B cell (primary cell): Measurements from ENCODE around the gene ATAT1.

Experiments used
- EZH2 ChIP-seq: IDR thresholded peaks from 2 replicates; pipeline ENCODE4 v1.6.1; 2012; ENCODE audit warnings: borderline replicate concordance, low read depth, mild to moderate bottlenecking, moderate library complexity, low read length; ENCODE audit not compliant: insufficient read depth, poor library complexity, severe bottlenecking
- TF ChIP-seq, protein P1 (sequence below): fragments of 200-600 bp; IDR thresholded peaks from one replicate; pipeline ENCODE4 v1.8.0; 2022; ENCODE audit warnings: antibody characterized with exemption, mild to moderate bottlenecking

DNA sequence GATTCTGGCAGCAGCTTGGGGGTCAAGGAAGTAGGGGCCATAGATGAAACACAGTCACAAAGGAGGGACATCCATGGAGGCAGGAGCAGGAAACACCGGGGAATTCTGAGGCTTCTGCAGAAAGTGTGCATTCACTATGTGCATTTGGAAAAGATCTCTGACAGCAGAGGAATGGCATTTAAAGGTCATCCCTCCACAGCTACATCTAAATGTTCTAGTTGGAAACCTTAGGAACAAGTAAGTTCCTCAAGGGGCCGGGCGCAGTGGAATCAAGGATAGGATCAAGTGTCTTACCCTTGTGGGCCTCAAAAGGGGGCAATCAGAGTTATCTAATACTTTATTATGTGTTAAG, 29.0 kb downstream of the ATAT1 start:
- no peak for TF ChIP-seq EZH2
- TF ChIP-seq, protein P1, sequence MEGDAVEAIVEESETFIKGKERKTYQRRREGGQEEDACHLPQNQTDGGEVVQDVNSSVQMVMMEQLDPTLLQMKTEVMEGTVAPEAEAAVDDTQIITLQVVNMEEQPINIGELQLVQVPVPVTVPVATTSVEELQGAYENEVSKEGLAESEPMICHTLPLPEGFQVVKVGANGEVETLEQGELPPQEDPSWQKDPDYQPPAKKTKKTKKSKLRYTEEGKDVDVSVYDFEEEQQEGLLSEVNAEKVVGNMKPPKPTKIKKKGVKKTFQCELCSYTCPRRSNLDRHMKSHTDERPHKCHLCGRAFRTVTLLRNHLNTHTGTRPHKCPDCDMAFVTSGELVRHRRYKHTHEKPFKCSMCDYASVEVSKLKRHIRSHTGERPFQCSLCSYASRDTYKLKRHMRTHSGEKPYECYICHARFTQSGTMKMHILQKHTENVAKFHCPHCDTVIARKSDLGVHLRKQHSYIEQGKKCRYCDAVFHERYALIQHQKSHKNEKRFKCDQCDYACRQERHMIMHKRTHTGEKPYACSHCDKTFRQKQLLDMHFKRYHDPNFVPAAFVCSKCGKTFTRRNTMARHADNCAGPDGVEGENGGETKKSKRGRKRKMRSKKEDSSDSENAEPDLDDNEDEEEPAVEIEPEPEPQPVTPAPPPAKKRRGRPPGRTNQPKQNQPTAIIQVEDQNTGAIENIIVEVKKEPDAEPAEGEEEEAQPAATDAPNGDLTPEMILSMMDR = no peak
